Middle frontal gyrus (tissue), 1 donor: ENCODE data around the gene ITGA11.

Experiments used
- DNase-seq: peaks from one replicate; pipeline ENCODE4 v3.0.0-alpha.2; 2015; ENCODE audit warnings: low spot score; ENCODE audit errors: extremely low spot score

Gene ITGA11

DNA sequence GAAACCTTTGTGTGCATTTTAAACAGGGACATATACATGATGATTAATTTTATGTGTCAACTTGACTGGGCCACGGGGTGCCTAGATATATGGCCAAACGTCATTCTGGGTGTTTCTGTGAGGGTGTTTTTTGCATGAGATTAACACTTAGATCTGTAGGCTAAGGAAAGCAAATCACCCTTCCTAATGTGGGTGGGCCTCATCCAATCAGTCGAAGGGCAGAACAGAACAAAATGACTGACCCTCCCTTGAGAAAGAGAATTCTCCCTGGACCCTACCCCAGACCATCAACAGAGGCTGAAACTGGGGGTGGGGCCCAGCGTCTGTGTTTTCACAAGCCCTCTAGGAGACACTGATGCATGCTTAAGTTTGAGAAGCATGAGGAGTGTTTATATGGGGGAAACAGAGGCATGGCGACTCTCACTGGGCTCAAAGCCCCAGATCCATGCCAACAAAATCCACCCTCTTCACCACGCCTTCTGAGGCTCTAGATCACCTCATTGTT lies 56.2 kb downstream of the ITGA11 start:
- DNase-seq: no peak

GRCh38 chr15:68375191-68375631 lies 56.8 kb downstream of the ITGA11 start:
- no peak for DNase-seq

DNA sequence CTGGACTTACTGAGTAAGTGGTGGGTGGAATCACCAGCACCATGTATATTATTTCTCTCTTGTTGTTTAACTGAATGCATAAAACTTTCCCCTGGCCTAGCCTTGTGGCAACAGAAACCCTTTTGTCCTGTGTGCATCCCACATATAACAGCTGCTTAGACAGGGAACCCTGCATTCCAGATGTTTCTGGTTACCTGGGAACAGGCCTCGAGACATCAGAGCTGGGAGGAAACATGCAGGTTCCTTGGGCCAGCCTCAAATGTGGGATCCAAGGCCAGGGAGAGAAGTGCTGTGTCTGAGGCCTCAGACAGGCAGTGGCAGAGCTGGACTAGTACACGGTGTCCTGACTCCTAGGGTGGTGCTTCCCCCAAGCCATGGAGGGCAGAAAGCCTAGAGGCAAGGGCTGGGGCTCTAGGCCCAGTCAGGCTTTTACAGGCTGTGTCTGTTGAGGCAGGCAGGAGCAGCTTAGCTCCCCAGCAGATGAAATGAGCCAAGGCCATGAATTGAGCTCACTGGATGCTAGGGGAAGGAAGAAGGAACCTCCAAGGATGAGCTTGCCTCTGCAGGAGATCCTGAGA lies 57.7 kb downstream of the ITGA11 start:
- DNase-seq: no peak

- DNase-seq: no peak
Measured at GRCh38 chr15:68373028-68373427, 58.9 kb downstream of the ITGA11 start.

GRCh38 chr15:68372291-68372811 lies 59.6 kb downstream of the ITGA11 start:
- no peak for DNase-seq

DNA sequence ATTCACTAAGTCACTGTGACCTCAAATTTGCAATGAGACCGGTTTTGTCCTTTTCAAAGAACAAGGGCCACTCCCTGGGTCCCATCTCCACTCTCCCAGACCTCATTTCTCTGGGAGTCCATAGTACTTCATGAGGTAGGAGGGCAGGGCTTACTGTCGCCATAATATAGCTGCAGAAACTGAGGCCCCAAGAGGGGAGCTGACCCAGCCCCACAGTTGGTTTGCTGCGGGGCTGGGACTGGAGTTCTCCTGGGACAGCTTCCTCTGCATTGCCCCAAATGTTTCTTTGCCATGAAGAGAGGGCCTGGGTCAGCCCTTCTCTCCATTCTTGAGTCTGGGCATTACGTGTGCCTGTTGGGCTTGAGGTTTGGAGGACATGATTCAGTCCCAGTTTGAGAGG lies 60.1 kb downstream of the ITGA11 start:
- no peak for DNase-seq

- DNase-seq: no peak
Measured at GRCh38 chr15:68371160-68371559, 60.8 kb downstream of the ITGA11 start.

DNA sequence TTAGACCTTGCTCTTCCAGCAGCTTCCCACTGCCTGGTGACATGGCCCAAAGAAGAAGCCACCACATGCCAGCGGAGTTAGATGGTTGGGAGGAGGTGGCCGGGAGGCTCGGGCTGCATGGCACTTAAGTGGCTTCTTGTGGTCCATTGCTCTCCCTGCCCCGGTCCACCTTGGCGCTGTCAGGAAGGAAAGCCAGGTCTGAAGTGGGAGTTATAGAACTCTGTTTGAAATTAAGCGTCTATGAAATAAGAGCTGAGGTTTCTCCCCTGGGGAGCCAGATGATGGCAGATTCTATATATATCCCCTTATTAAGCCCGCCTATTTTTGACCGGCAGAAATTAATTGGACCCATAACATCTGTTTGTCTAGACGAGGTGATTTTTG lies 61.2 kb downstream of the ITGA11 start:
- DNase-seq: no peak

DNA sequence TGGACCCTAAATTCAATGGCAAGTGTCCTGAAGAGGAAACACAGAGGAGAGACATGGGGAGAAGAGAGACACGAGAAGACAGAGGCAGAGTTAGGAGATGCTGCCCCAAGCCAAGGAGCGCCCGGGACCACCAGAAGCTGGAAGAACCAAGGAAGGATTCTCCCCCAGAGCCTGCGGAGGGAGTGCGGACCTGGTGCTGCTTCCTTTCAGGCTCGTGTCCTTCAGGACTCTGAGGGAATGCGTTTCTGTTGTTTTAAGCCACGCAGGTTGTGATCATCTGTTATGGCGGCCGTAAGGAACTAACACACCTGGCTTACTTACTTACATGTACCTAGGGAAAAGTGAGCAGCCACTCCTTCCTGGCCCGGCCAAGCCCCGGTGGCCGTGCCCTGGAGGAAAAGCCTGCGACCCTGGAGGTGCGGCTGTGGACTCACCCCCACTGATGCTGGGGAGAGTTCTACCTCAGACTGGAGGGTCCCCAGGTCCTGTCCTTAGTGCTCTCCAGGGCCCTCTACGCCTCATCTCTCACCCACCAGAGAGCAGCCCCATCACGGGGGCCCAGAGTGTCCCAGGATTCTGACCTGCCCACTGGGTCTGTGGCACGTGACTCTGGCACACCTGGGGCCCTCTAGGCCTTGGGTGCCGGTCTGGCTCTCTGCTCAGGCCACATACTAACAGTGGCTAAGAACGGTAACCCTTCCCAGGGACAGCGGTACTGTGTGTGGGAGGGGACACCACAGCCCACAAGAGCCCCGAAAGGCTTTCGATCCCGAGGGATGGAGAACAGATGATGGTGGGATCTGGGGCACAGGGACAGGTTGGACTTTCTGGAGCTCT lies 61.8 kb downstream of the ITGA11 start:
- no peak for DNase-seq

- DNase-seq: no peak
Measured at GRCh38 chr15:68368731-68369435, 63.1 kb downstream of the ITGA11 start.

GRCh38 chr15:68367992-68368391 lies 64.0 kb downstream of the ITGA11 start:
- DNase-seq: no peak

- no peak for DNase-seq
Measured at GRCh38 chr15:68367226-68367625, 64.7 kb downstream of the ITGA11 start.

DNA sequence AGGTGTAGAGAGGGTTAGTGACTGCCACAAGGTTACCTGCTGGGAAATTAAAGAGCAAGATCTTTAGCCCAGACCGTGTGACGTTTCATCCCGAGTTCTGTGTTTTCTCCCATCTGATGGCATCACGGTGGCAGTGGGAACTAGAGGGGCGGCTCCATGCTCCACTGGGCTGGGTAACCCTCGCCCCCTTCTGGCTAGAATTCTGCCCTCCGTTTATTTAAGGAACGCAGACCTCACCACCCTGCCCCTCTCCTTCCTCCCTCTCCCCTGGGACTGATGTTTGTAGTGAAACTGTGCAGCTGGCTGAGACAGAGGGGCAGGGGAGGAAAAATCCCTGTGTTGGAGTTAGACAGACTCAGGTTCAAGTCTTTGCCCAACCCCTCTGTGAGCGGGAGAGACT lies 65.6 kb downstream of the ITGA11 start:
- DNase-seq: no peak

- DNase-seq: no peak
Measured at GRCh38 chr15:68365770-68366169, 66.2 kb downstream of the ITGA11 start.

DNA sequence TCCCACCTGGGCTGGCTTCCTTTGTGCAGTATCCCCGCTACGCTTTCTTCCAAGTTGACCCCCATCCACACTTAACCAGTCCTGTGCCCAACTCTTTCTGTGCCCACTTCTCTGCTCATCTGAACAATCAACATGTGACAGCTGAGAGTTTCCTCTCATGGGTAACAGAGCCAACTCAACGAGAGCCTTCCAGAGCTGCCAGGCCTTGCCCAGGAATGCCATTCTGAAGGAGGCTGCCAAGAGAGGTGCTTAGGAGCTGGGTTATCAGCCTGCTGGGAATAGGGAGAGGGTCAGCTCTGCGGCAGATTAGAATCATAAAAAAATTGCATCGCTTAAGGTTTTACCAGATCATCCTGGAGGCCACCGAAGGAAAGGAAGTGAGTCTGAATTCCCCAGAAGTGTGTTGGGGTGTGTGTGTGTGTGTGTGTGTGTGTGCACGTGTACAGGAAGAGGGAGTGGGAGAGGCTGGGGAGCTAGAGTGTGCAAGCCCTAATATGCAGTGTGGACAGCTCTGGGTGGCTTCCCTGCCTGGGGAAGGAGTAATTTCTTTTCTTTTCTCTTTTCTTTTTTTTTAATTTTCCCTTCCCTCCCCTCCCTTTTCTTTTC lies 66.7 kb downstream of the ITGA11 start:
- no peak for DNase-seq

DNA sequence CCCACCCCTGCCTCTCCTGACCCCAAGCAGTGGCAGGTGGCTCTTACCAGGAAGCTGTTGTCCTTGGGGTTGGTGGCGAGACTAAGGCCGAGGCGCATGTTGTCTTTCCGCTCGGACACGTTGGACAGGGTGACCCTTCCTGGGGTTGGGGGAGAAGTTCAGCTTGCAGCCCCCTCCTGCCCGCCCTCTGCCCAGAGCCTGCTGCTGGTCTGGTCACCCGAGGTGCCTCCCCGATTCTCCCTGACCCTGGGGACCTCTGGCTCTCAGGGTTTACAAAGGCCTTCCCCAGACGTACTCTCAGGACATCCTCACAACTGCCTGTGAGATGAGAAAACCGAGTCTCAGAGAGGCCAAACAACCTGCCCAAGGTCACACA lies 67.3 kb downstream of the ITGA11 start:
- DNase-seq: no peak

DNA sequence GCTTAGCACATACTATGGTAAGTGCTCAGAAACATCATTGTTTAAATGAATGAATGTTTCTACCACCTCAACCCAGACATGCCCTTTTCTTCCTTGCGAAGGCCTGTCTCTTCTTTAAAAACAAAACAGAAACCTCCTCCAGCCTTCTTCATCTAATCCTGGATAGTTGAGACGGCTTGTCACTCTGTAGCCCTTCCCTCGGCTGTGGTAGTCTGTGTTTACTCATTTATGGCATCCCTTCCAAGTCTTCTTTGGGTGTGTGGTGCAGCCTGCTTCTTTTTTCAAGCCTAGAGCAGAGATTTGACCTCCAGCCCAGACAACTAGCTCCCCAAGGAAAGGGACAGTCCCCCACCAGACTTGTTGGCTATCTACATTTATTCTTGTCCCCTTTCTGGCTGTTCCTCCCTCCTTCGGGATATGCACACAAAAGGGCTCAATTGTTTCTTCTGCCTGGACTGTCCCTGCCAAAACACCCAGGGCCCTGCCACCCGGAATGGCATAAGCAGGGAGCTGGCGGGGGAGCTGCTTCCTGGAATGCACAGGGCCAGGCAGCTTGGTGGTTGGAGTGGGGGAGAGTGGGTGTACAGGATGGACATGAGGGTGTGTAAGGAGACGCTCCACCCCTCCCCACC lies 67.8 kb downstream of the ITGA11 start:
- no peak for DNase-seq

- DNase-seq: no peak
Measured at GRCh38 chr15:68363353-68363752, 68.6 kb downstream of the ITGA11 start.

- DNase-seq: no peak
Measured at GRCh38 chr15:68362537-68363126, 69.3 kb downstream of the ITGA11 start.

DNA sequence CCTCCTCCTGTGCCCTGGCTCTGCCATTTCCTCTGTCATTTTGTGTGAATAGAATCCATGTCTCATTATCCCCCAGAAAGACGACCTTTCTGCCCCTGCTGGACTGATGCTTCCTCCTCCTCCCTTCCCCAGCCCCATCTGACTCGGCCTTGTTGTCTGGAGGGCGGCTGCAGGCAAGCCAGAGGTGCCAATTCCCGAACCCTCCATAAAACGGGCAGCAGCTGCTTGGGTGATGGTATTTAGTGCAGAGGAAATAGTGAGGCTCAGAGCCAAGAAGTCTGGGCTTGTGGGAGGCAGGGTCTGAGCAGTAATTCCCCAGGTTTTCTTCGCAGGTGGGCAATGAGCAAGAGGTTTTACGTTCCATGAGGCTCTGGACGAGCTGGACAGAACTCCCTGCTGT lies 71.2 kb downstream of the ITGA11 start:
- DNase-seq: no peak

GRCh38 chr15:68356778-68357177 lies 75.2 kb downstream of the ITGA11 start:
- DNase-seq: no peak
